ENCODE measurements around the gene AASDH. TPM values are rescaled to one million over a fixed set of nuclear protein-coding genes. Genes with fewer than 3 reads are reported as not detected.

Gene AASDH
- total RNA-seq, 1 donor from 2014 or later, result 12.9 TPM

DNA sequence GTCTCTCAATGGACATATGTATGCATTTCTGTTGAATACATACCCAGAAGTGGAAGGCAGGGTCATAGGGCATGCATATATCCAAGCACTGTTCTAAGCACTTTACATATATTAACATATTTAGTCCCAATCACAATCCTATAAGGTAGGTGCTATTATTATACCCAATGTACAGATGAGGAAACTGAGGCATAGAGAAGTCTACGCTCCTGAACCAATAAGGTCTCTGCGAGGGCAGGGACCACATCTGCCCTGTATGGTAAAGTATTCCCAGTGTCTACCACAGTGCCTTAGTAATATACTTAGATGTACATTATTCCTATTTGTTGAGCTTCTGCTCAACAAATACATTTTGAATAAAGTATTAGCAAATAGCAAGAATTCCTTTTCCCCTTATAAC lies 42.9 kb upstream of the AASDH start:
- no peak overlapping the region for H3K4me3 ChIP-seq (ENCODE audit: low read depth, low read length)
- DNase-seq (ENCODE audit: low read depth) (no peak), FAIRE-seq (no peak)
- no peaks in the 10 kb centered on the region for H3K36me3 ChIP-seq (ENCODE audit: control insufficient read depth, insufficient read depth, low read length)
- H3K27me3 ChIP-seq (ENCODE audit: control insufficient read depth, insufficient read depth, low read length), result no peaks in the 10 kb centered on the region
- no peak for TF ChIP-seq CTCF (IDR thresholded peaks at IDR 0.05; ENCODE audit: insufficient read depth, low read length, severe bottlenecking)

GRCh38 chr4:56427179-56427578 lies 39.9 kb upstream of the AASDH start:
- no peaks in the 10 kb centered on the region for H3K36me3 ChIP-seq (ENCODE audit: control insufficient read depth, insufficient read depth, low read length)
- H3K27me3 ChIP-seq (ENCODE audit: control insufficient read depth, insufficient read depth, low read length), result no peaks in the 10 kb centered on the region
- TF ChIP-seq CTCF (IDR thresholded peaks at IDR 0.05; ENCODE audit: insufficient read depth, low read length, severe bottlenecking), result no peak
- no peak for DNase-seq (ENCODE audit: low read depth)
- no peak overlapping the region for H3K4me3 ChIP-seq (ENCODE audit: low read depth, low read length)
- no peak for FAIRE-seq

- no peaks in the 10 kb centered on the region for H3K36me3 ChIP-seq (ENCODE audit: control insufficient read depth, insufficient read depth, low read length)
- FAIRE-seq (no peak), DNase-seq (ENCODE audit: low read depth) (no peak)
- no peak overlapping the region for H3K4me3 ChIP-seq (ENCODE audit: low read depth, low read length)
- H3K27me3 ChIP-seq (ENCODE audit: control insufficient read depth, insufficient read depth, low read length), result no peaks in the 10 kb centered on the region
- no peak for TF ChIP-seq CTCF (IDR thresholded peaks at IDR 0.05; ENCODE audit: insufficient read depth, low read length, severe bottlenecking)
Observed at GRCh38 chr4:56426273-56426672, 39.0 kb upstream of the AASDH start.

GRCh38 chr4:56425518-56425917 lies 38.2 kb upstream of the AASDH start:
- Histone ChIP-seq H3K27me3 (ENCODE audit: control insufficient read depth, insufficient read depth, low read length) (no peaks in the 10 kb centered on the region), H3K36me3 (ENCODE audit: control insufficient read depth, insufficient read depth, low read length) (no peaks in the 10 kb centered on the region), H3K4me3 (ENCODE audit: low read depth, low read length) (no peak overlapping the region)
- DNase-seq (ENCODE audit: low read depth) (no peak), FAIRE-seq (no peak)
- no peak for TF ChIP-seq CTCF (IDR thresholded peaks at IDR 0.05; ENCODE audit: insufficient read depth, low read length, severe bottlenecking)

GRCh38 chr4:56424697-56425514 lies 37.6 kb upstream of the AASDH start:
- Histone ChIP-seq H3K36me3 (ENCODE audit: control insufficient read depth, insufficient read depth, low read length) (no peaks in the 10 kb centered on the region), H3K27me3 (ENCODE audit: control insufficient read depth, insufficient read depth, low read length) (no peaks in the 10 kb centered on the region), H3K4me3 (ENCODE audit: low read depth, low read length) (no peak overlapping the region)
- DNase-seq (ENCODE audit: low read depth) (peak; percentile 31), FAIRE-seq (no peak)
- peak; percentile 44 for TF ChIP-seq CTCF (IDR thresholded peaks at IDR 0.05; ENCODE audit: insufficient read depth, low read length, severe bottlenecking)

- FAIRE-seq, result no peak
- Histone ChIP-seq H3K27me3 (ENCODE audit: control insufficient read depth, insufficient read depth, low read length) (no peaks in the 10 kb centered on the region), H3K4me3 (ENCODE audit: low read depth, low read length) (no peak overlapping the region), H3K36me3 (ENCODE audit: control insufficient read depth, insufficient read depth, low read length) (no peaks in the 10 kb centered on the region)
- DNase-seq (ENCODE audit: low read depth), result no peak
- no peak for TF ChIP-seq CTCF (IDR thresholded peaks at IDR 0.05; ENCODE audit: insufficient read depth, low read length, severe bottlenecking)
Observed at GRCh38 chr4:56424176-56424575, 36.9 kb upstream of the AASDH start.

All from bronchial epithelial cell (primary cell).